HG02623 (cell line): ENCODE data around the gene PADI2.
"Not testable (repeated sequence)": the region's sequence is repeated elsewhere in the genome, so short reads cannot be mapped to it uniquely, and the experiment has no call there.

Source experiments
- ATAC-seq: cut with Tn5 transposase; IDR thresholded peaks from one replicate; pipeline ENCODE4 v1.9.1; 2021; ENCODE audit warnings: moderate library complexity; ENCODE audit not compliant: unreplicated experiment

PADI2 gene

GRCh38 chr1:17086751-17087150, 32.5 kb downstream of the PADI2 start:
- ATAC-seq, result no peak

DNA sequence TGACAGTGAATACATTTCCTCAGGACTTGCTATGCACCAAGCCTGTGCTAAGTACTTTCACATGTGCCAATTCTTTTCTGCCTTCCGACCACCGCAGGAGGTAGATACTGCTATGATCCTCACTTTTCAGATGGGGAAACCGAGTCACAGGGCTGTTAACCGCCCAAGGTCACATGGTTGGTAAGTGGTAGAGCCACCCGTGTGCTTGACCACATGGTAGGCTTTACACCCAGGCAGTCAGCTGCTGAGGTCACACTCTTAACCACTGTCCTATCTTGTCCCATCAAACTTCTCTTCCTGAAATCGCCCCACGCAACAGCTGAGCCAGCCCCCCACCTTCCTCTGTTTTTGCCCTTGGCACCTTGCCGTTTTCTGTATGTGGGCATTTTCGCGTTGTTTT, 34.5 kb downstream of the PADI2 start:
- no peak for ATAC-seq

GRCh38 chr1:17082761-17083160, 36.5 kb downstream of the PADI2 start:
- no peak for ATAC-seq

DNA sequence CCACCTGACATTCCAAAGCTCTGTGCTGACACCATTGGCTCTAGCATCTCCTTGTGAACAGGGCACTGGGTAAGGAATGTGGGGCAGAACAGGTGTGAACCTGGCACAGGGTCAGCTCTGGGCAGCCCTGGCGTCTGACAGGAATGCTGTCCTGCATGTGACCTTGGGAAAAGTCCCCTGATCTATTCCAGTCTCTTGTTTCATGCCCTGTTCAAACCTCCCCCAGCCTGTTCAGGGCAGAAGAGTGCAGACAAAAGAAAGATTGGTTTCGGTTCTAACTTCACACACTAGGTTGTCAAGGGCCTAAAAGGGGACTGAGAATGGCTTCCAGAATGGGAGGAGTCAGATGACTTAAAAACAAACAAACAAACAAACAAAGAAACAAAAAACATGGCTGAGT, 37.8 kb downstream of the PADI2 start:
- ATAC-seq, result no peak

- ATAC-seq, result no peak
These were observed 38.4 kb downstream of the PADI2 start for GRCh38 chr1:17080880-17081279.

DNA sequence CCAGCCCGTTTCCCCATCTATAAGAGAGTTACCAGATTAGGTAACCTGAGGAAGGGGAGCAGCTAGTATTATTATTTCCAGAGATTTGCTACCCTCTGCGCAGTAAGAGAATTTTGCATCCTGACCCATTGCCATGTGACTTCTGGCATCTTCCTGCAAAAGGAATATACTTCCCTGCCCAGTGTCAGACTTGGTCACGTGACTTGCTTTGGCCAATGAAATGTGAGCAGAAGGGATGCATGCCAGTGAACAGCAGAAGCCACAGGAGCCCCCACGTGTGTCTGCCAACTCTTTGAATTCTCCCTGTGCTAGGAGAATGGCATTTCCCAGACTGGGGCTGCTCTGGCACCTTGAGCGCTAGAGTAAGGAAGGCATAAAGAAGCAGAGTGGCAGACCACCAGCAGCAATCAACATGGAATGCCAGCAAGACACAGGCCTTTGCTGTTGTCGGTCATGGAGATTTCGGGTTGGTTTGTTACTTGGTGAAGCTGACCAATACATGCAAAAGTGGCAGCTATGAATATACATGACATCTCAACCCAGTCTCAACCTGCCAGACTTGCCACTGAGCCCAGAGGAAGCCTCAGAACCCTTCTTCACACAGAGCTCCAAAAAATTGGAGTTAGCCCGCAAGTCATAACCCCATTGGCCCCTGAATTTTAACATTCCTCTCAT, 39.0 kb downstream of the PADI2 start:
- no peak for ATAC-seq

GRCh38 chr1:17078991-17079868, 40.0 kb downstream of the PADI2 start:
- no peak for ATAC-seq

- ATAC-seq, result no peak
These were observed 43.6 kb downstream of the PADI2 start for GRCh38 chr1:17075470-17076255.

DNA sequence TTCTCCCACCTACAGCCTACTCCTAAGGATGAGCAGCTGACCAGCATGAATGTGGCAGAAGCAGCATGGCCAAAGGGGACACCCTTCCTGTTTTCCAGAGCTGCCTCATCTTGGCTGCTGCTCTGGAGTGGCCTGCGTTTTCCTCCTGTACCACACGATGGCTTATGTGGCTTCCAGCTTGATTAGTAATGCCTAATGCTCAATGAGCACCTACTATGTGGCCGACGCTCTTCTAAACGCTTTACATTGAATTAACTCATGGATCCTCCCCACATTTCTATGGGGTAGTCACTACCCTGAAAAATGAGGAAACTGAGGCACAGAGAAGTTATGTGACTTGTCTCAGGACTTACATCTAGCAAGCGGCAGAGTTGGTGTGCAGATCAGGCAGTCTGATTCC, 47.5 kb downstream of the PADI2 start:
- no peak for ATAC-seq

GRCh38 chr1:17070163-17070525, 49.1 kb downstream of the PADI2 start:
- no peak for ATAC-seq

- ATAC-seq, result no peak
These were observed 49.6 kb downstream of the PADI2 start for GRCh38 chr1:17069452-17070162.

GRCh38 chr1:17068789-17069188, 50.5 kb downstream of the PADI2 start:
- ATAC-seq, result no peak

DNA sequence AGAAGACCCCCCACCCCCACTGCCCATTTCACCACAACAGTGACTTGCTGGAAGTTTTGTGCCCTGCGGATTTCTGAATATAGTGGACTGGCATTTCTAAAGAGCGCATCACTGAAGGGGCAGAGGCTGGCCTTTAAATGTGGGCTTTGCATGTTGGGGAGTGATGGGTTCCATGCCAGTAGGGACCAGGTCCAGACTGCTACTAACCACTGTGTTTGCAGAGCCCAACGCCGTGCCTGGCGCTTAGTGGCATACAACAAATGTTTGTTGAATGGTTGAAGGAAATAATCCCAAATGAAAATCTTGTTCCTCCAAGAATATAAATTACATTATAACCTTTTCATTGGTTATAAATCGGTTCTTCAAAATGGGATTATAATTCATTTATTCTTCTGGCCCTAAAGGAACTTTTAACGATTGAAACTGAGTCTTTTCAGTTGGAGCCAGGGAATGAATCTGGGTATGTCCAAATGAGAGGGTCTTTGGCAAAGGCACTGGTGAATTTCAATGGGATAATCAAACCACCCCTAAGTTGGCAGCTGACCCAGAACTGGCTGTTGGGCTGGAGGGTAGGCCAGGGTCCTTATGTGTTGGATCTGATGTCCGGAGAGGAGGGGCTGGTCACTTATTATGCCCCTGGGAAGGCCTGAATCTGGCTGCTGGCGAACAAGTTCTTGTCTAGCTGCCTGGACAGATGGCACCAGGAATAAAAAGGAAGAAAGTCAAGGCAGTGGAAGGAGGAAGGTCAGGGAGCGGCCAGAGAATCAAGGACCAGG, 51.6 kb downstream of the PADI2 start:
- no peak for ATAC-seq

- no peak for ATAC-seq
These were observed 52.2 kb downstream of the PADI2 start for GRCh38 chr1:17067069-17067426.

DNA sequence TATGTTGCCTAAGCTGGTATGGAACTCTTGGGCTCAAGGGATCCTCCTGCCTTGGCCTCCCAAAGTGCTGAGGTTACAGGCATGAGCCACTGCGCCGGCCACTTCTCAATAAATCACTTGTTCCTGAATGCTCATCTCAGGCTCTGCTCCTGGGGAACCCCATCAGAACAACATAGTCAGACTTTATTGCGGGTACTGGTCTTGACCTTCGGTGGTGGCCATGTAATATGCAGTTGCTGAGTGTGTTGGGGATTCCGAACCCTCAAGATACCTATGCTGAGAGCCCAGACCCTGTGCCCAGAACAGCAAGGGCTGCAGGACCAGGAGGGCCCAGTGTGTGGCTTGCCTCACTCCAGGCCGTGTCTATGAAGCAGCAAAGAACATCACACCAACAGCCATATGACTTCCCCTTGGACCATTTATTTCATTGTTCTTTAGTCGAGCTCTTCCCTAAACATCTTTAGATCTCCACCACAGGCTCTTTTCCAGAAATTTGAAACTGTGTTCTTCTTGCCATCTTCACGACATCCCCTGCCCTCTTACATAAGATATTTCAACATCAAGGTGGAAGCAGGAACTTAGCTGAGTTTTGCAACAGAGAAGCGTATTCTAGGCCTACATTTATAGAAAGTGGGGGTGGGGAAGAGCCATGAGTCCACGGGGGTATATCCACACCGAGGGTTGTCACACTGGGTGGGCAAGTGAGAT, 52.7 kb downstream of the PADI2 start:
- no peak for ATAC-seq

- no peak for ATAC-seq
These were observed 53.6 kb downstream of the PADI2 start for GRCh38 chr1:17065666-17066065.

- ATAC-seq, result not testable (repeated sequence)
These were observed 56.5 kb downstream of the PADI2 start for GRCh38 chr1:17062751-17063150.

GRCh38 chr1:17061892-17062291, 57.4 kb downstream of the PADI2 start:
- ATAC-seq, result no peak

DNA sequence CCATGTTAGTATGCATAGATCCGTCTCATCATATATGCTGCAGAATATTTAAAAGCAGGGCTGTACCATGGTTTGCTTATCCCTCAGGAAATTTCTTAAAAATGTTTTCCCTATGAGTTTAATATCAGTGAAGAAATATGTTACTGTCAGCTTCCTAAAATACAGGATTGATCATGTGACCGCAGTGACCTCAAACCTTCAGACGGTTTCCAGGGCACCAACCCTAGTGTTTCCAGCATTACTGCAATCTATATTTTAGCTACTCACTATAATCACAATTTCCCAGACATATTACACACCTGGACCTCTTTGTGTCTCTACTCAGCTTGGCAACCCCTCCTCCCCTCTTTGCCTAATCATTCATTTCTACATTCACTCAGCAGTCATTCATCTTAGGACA, 57.8 kb downstream of the PADI2 start:
- ATAC-seq, result no peak

- no peak for ATAC-seq
These were observed 58.9 kb downstream of the PADI2 start for GRCh38 chr1:17060306-17060749.
